Right lobe of liver (tissue), 4 donors: ENCODE measurements around the gene GPR35.

Experiments
- POLR2A ChIP-seq: fragments of 450-650 bp; IDR thresholded peaks from one replicate; pipeline ENCODE4 v1.6.1; 2017; ENCODE audit warnings: antibody characterized with exemption, mild to moderate bottlenecking
- TF ChIP-seq, protein P1 (sequence below), 4 donors: fragments of 200-600 bp in 3 of 4; fragments of 450-650 bp in 1 of 4; IDR thresholded peaks; one replicate each; pipeline versions ENCODE4 v1.5.1 to v1.8.0; 2016 to 2022; ENCODE audit warnings: antibody characterized with exemption in 4 of 4, mild to moderate bottlenecking in 2 of 4
- donor health status: DM: no; HTN: no; CAD: no.
- donor health status: DM: no; HTN: no; CAD: no.
- donor health status: DM: no; HTN: yes; CAD: no.

DNA sequence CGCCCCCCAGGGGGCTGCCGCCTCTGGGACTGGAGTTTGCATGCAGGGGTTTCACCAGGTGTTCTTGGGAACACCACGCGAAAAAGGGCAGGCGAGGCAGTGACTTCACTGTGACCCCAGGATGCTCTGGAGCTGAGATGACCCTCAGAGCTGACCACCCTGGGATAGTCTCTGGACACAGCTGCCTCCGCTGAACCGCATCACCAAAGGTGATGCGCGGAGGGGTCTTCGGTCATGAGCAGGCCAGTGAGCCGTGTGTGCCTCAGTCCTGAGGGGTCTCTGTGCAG lies 17.5 kb downstream of the GPR35 start:
- TF ChIP-seq POLR2A = no peak
- TF ChIP-seq, protein P1, sequence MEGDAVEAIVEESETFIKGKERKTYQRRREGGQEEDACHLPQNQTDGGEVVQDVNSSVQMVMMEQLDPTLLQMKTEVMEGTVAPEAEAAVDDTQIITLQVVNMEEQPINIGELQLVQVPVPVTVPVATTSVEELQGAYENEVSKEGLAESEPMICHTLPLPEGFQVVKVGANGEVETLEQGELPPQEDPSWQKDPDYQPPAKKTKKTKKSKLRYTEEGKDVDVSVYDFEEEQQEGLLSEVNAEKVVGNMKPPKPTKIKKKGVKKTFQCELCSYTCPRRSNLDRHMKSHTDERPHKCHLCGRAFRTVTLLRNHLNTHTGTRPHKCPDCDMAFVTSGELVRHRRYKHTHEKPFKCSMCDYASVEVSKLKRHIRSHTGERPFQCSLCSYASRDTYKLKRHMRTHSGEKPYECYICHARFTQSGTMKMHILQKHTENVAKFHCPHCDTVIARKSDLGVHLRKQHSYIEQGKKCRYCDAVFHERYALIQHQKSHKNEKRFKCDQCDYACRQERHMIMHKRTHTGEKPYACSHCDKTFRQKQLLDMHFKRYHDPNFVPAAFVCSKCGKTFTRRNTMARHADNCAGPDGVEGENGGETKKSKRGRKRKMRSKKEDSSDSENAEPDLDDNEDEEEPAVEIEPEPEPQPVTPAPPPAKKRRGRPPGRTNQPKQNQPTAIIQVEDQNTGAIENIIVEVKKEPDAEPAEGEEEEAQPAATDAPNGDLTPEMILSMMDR (IDR thresholded peaks at IDR 0.05) = no peak
